Measurements from ENCODE around the gene ZNF485.

ZNF485 gene

GRCh38 chr10:43640603-43641002, 34.4 kb downstream of the ZNF485 start:
- TF ChIP-seq SPI1 (IDR thresholded peaks at IDR 0.05; ENCODE audit: borderline replicate concordance, low read depth) (no peak), REST (IDR thresholded peaks at IDR 0.05; ENCODE audit: insufficient replicate concordance, low read depth) (no peak), CTCF (IDR thresholded peaks at IDR 0.05; ENCODE audit: insufficient read depth, low read length) (no peak), POLR2AphosphoS5 (IDR thresholded peaks at IDR 0.05; ENCODE audit: low read depth) (no peak), GABPA (IDR thresholded peaks at IDR 0.05; ENCODE audit: low read depth) (no peak)
- Histone ChIP-seq H3K27ac (replicated peaks) (no peak overlapping the region), H3K4me3 (replicated peaks; ENCODE audit: insufficient read depth, low read length) (no peak overlapping the region), H3K27me3 (ENCODE audit: insufficient read depth, poor library complexity, severe bottlenecking) (no peaks in the 10 kb centered on the region)
- no peak for DNase-seq (ENCODE audit: low read depth in 1 of 2, low spot score in 1 of 2)

- H3K27me3 ChIP-seq (ENCODE audit: insufficient read depth, poor library complexity, severe bottlenecking), result no peaks in the 10 kb centered on the region
- H3K27ac ChIP-seq (replicated peaks), result no peak overlapping the region
- TF ChIP-seq REST (IDR thresholded peaks at IDR 0.05; ENCODE audit: insufficient replicate concordance, low read depth) (no peak), POLR2AphosphoS5 (IDR thresholded peaks at IDR 0.05; ENCODE audit: low read depth) (no peak), CTCF (IDR thresholded peaks at IDR 0.05; ENCODE audit: insufficient read depth, low read length) (no peak), GABPA (IDR thresholded peaks at IDR 0.05; ENCODE audit: low read depth) (no peak), SPI1 (IDR thresholded peaks at IDR 0.05; ENCODE audit: borderline replicate concordance, low read depth) (no peak)
- no peak overlapping the region for H3K4me3 ChIP-seq (replicated peaks; ENCODE audit: insufficient read depth, low read length)
- DNase-seq (ENCODE audit: low read depth in 1 of 2, low spot score in 1 of 2), result no peak
Observed at GRCh38 chr10:43644252-43644651, 38.0 kb downstream of the ZNF485 start.

- Histone ChIP-seq H3K4me3 (replicated peaks; ENCODE audit: insufficient read depth, low read length) (no peak overlapping the region), H3K27me3 (ENCODE audit: insufficient read depth, poor library complexity, severe bottlenecking) (no peaks in the 10 kb centered on the region), H3K27ac (replicated peaks) (no peak overlapping the region)
- no peak for TF ChIP-seq REST (IDR thresholded peaks at IDR 0.05; ENCODE audit: insufficient replicate concordance, low read depth)
- TF ChIP-seq CTCF (IDR thresholded peaks at IDR 0.05; ENCODE audit: insufficient read depth, low read length), result no peak
- no peak for TF ChIP-seq POLR2AphosphoS5 (IDR thresholded peaks at IDR 0.05; ENCODE audit: low read depth)
- no peak for TF ChIP-seq GABPA (IDR thresholded peaks at IDR 0.05; ENCODE audit: low read depth)
- no peak for TF ChIP-seq SPI1 (IDR thresholded peaks at IDR 0.05; ENCODE audit: borderline replicate concordance, low read depth)
- DNase-seq (ENCODE audit: low read depth in 1 of 2, low spot score in 1 of 2), result no peak
Observed at GRCh38 chr10:43645866-43646265, 39.6 kb downstream of the ZNF485 start.

Data from HL-60 (cell line).